8988T (cell line): Measurements from ENCODE around the gene LAMC3.

Experiments
- DNase-seq: peaks from one replicate; pipeline ENCODE4 v3.0.0; 2011

LAMC3 gene

GRCh38 chr9:131008909-131009618 lies at the start of gene LAMC3:
Gene LAMC3, plus strand, starts transcription at chr9:131009174. Its CDS starts 41 bp downstream, at chr9:131009215.
- DNase-seq = peak; percentile 91

GRCh38 chr9:130959809-130960334 lies 49.1 kb upstream of the LAMC3 start:
- DNase-seq = no peak

- no peak for DNase-seq
Observed at GRCh38 chr9:130960522-130961378, 48.2 kb upstream of the LAMC3 start.

GRCh38 chr9:130961511-130962300 lies 47.3 kb upstream of the LAMC3 start:
- DNase-seq = no peak

- peak; percentile 97 for DNase-seq
Observed at GRCh38 chr9:130962418-130963316, 46.3 kb upstream of the LAMC3 start.

- no peak for DNase-seq
Observed at GRCh38 chr9:130963337-130963908, 45.6 kb upstream of the LAMC3 start.

DNA sequence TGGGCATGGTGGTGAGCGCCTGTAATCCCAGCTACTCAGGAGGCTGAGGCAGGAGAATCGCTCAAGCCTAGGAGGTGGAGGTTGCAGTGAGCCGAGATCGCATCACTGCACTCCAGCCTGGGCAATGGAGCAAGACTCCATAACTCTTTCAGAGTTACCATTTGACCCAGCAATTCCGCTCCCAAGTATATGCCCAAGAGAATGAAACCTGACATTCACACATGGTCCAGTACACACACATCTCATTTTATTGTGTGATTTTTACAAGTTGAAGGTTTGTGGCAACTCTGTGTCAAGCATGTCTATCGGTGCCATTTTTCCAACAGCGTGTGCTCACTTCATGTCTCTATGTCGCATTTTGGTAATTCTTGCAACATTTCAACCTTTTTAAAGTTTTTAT lies 45.1 kb upstream of the LAMC3 start:
- no peak for DNase-seq

DNA sequence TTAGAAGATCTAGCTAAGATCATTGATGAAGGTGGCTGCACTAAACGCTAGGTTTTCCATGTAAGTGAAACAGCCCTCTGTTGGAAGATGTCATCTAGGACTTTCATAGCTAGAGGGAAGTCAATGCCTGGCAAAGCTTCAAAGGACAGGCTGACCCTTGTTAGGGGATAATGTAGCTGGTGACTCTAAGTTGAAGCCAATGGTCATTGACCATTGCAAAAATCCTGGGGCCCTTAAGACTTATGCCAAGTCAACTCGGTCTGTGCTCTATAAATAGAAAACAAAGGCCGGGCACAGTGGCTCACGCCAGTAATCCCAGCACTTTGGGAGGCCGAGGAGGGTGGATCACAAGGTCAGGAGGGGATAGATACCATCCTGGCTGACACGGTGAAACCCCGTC lies 43.3 kb upstream of the LAMC3 start:
- DNase-seq = no peak

- no peak for DNase-seq
Observed at GRCh38 chr9:130970052-130970451, 38.9 kb upstream of the LAMC3 start.

- no peak for DNase-seq
Observed at GRCh38 chr9:130970855-130971254, 38.1 kb upstream of the LAMC3 start.

GRCh38 chr9:130971294-130971849 lies 37.6 kb upstream of the LAMC3 start:
- no peak for DNase-seq

GRCh38 chr9:130972277-130972956 lies 36.6 kb upstream of the LAMC3 start:
- no peak for DNase-seq

DNA sequence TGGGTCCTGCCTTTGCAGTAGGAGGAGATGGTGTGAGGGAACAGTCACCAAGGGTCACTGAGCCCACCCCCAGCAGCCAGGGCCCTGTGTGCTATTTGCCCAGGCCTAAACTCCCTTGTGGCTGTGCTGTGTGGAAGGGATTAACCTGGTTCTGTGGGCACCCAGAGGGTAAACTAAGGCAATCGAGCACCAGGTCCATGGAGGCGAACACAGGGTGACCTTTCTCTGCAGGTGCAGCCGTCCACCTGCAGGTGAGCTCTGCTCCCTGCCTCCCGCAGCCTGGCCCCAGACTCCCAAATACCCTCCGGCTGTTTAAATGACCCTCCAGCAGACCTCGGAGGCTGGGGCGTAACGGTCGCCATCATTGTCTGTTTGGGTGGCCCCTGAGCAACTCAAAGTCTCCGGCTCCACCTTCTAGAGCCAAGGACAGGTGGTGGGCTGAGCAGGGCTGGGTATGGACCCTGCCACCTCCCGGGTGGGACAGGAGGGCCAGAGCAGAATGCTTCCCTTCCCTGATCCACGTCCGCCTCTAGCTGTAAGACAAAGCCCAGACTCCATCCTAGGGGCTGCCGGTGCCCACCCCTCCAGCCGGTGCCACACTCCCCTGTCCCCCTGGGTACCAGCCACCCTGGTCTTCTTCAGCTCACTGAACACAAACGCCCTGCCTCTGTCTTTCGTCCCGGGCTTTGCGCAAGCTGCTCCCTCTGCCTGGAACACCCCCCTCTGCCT lies 35.9 kb upstream of the LAMC3 start:
- DNase-seq = no peak

- DNase-seq = no peak
Observed at GRCh38 chr9:130973686-130974281, 35.2 kb upstream of the LAMC3 start.

- no peak for DNase-seq
Observed at GRCh38 chr9:130974697-130975096, 34.3 kb upstream of the LAMC3 start.

DNA sequence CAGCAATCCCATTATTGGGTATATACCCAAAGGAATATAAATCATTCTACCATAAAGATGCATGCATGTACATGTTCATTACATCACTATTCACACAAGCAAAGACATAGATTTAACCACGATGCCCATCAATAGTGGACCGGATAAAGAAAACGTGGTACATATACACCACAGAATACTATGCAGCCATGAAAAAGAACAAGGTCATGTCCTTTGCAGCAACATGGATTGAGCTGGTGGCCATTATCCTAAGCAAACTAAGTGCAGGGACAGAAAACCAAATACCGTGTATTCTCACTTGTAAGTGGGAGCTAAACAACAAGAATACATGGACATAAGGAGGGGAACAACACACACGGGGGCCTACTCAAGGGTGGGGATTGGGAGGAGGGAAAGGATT lies 33.8 kb upstream of the LAMC3 start:
- DNase-seq = no peak

GRCh38 chr9:130975932-130976841 lies 32.8 kb upstream of the LAMC3 start:
- no peak for DNase-seq

GRCh38 chr9:130977811-130978221 lies 31.2 kb upstream of the LAMC3 start:
- no peak for DNase-seq
